Endothelial cell of umbilical vein (primary cell): ENCODE results near the gene HSD17B11. TPM values are rescaled to one million over a fixed set of nuclear protein-coding genes. Genes with fewer than 3 reads are reported as not detected.
"Not testable (repeated sequence)": the region's sequence is repeated elsewhere in the genome, so short reads cannot be mapped to it uniquely, and the experiment has no call there.

ENCODE experiments used
- BruUV-seq: library from RNA; stranded (reverse); fragments of 400-500 nt; replicated peaks from 2 replicates; lab custom pipeline; 2021; lab: Mats Ljungman, UMichigan
- CTCF ChIA-PET: fragments of 300-600, 350-600 bp; sonication (Branson Sonifier 250); formaldehyde crosslinking; loops from one replicate; lab custom pipeline; 2021; ENCODE audit warnings: antibody characterized with exemption, inconsistent platforms; lab: Charles Lee
- POLR2A ChIA-PET: fragments of 300-600, 350-600 bp; sonication (Branson Sonifier 250); formaldehyde crosslinking; loops from one replicate; lab custom pipeline; 2021; ENCODE audit warnings: antibody characterized with exemption, inconsistent platforms; lab: Charles Lee
- DNase-seq: peaks from one replicate; pipeline ENCODE4 v3.0.0-alpha.2; 2011; ENCODE audit warnings: low read depth, low spot score
- FAIRE-seq: peaks from 2 replicates; lab custom pipeline; 2011; peaks lifted over from hg19 to GRCh38; lab: Jason Lieb, UNC
- H2AFZ ChIP-seq: 2 replicates; pipeline ENCODE4 v1.6.0; 2012; ENCODE audit warnings: low read depth, low read length, control low read depth, inconsistent platforms
- H3K27ac ChIP-seq: 2 replicates; pipeline ENCODE4 v1.5.1; 2011; ENCODE audit warnings: low read depth, mild to moderate bottlenecking, control low read depth, low read length, moderate library complexity; ENCODE audit not compliant: insufficient read depth
- H3K27me3 ChIP-seq, 2 experiments: 2 replicates each; pipeline versions ENCODE4 v1.6.0 to v1.6.1; 2011; ENCODE audit warnings: low read length in 2 of 2, mixed read lengths in 1 of 2; ENCODE audit not compliant: control insufficient read depth in 2 of 2, insufficient read depth in 2 of 2
- H3K36me3 ChIP-seq, 2 experiments: 2 replicates in 1 of 2; 3 replicates in 1 of 2; pipeline ENCODE4 v1.5.1; 2011; ENCODE audit warnings: low read length in 2 of 2, mild to moderate bottlenecking in 1 of 2, moderate library complexity in 1 of 2; ENCODE audit not compliant: control insufficient read depth in 2 of 2, insufficient read depth in 2 of 2; ENCODE audit errors: extremely low read depth in 1 of 2
- H3K4me1 ChIP-seq: 3 replicates; pipeline ENCODE4 v1.5.1; 2011; ENCODE audit warnings: mild to moderate bottlenecking, low read length; ENCODE audit not compliant: control insufficient read depth, insufficient read depth; ENCODE audit errors: extremely low read depth
- H3K4me2 ChIP-seq: 2 replicates; pipeline ENCODE4 v1.6.1; 2011; ENCODE audit warnings: low read length, control low read depth, mixed read lengths; ENCODE audit not compliant: insufficient read depth
- H3K4me3 ChIP-seq, 3 experiments: fragments of 200-600 bp in 1 of 3; sonication (generic), shearing (Covaris generic) in 1 of 3; replicated peaks in 1 of 3; 2 replicates each; pipeline ENCODE4 v1.5.1; 2011 to 2016; ENCODE audit warnings: control low read depth in 3 of 3, low read length in 3 of 3, mild to moderate bottlenecking in 2 of 3, inconsistent platforms in 1 of 3, low read depth in 1 of 3, moderate library complexity in 1 of 3; ENCODE audit not compliant: insufficient read depth in 1 of 3
- H3K79me2 ChIP-seq: 2 replicates; pipeline ENCODE4 v1.6.0; 2012; ENCODE audit warnings: low read length, inconsistent platforms; ENCODE audit not compliant: control insufficient read depth, insufficient read depth
- H3K9ac ChIP-seq: replicated peaks from 2 replicates; pipeline ENCODE3; 2011; ENCODE audit warnings: low read length, control low read depth; ENCODE audit not compliant: insufficient read depth; ENCODE audit errors: extremely low read depth
- H3K9me1 ChIP-seq: replicated peaks from 3 replicates; pipeline ENCODE4 v1.6.0; 2011; ENCODE audit warnings: mild to moderate bottlenecking, low read length; ENCODE audit not compliant: control insufficient read depth, insufficient read depth; ENCODE audit errors: extremely low read depth
- H3K9me3 ChIP-seq: replicated peaks from 2 replicates; pipeline ENCODE4 v1.5.1; 2012; ENCODE audit warnings: low read length, inconsistent platforms; ENCODE audit not compliant: control insufficient read depth, insufficient read depth
- H4K20me1 ChIP-seq: replicated peaks from 2 replicates; pipeline ENCODE3; 2011; ENCODE audit warnings: mild to moderate bottlenecking, low read length; ENCODE audit not compliant: control insufficient read depth, insufficient read depth; ENCODE audit errors: extremely low read depth
- EZH2 ChIP-seq: IDR thresholded peaks from 2 replicates; pipeline ENCODE4 v1.6.1; 2012; ENCODE audit warnings: borderline replicate concordance, low read depth, mild to moderate bottlenecking, moderate library complexity, low read length, inconsistent platforms; ENCODE audit not compliant: severe bottlenecking
- FOS ChIP-seq: IDR thresholded peaks from 2 replicates; pipeline ENCODE4 v1.6.1; 2011; ENCODE audit warnings: mild to moderate bottlenecking, low read length, moderate library complexity, borderline replicate concordance; ENCODE audit not compliant: insufficient read depth
- GATA2 ChIP-seq: IDR thresholded peaks from 2 replicates; pipeline ENCODE4 v1.7.0; 2011; ENCODE audit warnings: low read depth, mild to moderate bottlenecking, moderate library complexity, mixed read lengths, low read length; ENCODE audit not compliant: insufficient read length, insufficient read depth
- JUN ChIP-seq: IDR thresholded peaks from 2 replicates; pipeline ENCODE4 v1.6.1; 2011; ENCODE audit warnings: borderline replicate concordance, low read depth; ENCODE audit not compliant: insufficient read length, insufficient read depth
- MYC ChIP-seq: IDR thresholded peaks from one replicate; pipeline ENCODE4 v1.6.1; 2011; ENCODE audit warnings: mild to moderate bottlenecking, low read depth, low read length
- POLR2A ChIP-seq: IDR thresholded peaks from 2 replicates; pipeline ENCODE4 v1.6.1; 2012; ENCODE audit warnings: low read depth, mild to moderate bottlenecking, control low read depth, low read length
- POLR2AphosphoS5 ChIP-seq: IDR thresholded peaks from 2 replicates; pipeline ENCODE4 v1.6.1; 2012; ENCODE audit warnings: low read depth, mild to moderate bottlenecking, control low read depth, low read length, moderate library complexity; ENCODE audit not compliant: insufficient read depth
- dilution Hi-C: fragments of 300-500 bp; cut with MboI; formaldehyde crosslinking; loops from one replicate; pipeline ENCODE4 v1.15.0; 2019; ENCODE audit warnings: low sequenced_read_pairs; ENCODE audit not compliant: extremely low pct_ligation_motif_present
- intact Hi-C: fragments of 100-400 bp; cut with micrococcal nuclease; formaldehyde crosslinking; loops from one replicate; pipeline ENCODE4 v1.10.0; 2022
- polyA plus RNA-seq, 4 experiments: library from polyadenylated mRNA; depleted of rRNA in 3 of 4; stranded (reverse) in 3 of 4; unstranded in 1 of 4; fragments of >200 nt; gene quantifications; 2 replicates each; pipeline versions ENCODE4 v1.2.1 to v1.2.3, GENCODE V29; 2011 to 2012; ENCODE audit warnings: missing spikeins in 1 of 4
- total RNA-seq: library from RNA; stranded (reverse); gene quantifications from 2 replicates; pipeline ENCODE4 v1.2.3, GENCODE V29; 2021
- TF ChIP-seq, protein P1 (sequence below), 2 donors: IDR thresholded peaks; 1 replicate in 1 of 2; 2 replicates in 1 of 2; pipeline ENCODE4 v1.5.1; 2011; ENCODE audit warnings: low read length in 2 of 2, mild to moderate bottlenecking in 2 of 2, moderate library complexity in 2 of 2, control low read depth in 1 of 2, inconsistent platforms in 1 of 2, low read depth in 1 of 2; ENCODE audit not compliant: insufficient read depth in 1 of 2; ENCODE audit errors: extremely low read depth in 1 of 2
- TF ChIP-seq, protein P2 (sequence below): IDR thresholded peaks from 2 replicates; pipeline ENCODE4 v1.6.1; 2011; ENCODE audit not compliant: insufficient read depth, insufficient read length

Gene HSD17B11
- total and polyA plus RNA-seq, 2 donors (not counting 3 experiments of a cell fraction or from before 2014, with no cell fraction given), result 10.7 to 21.1 TPM

DNA sequence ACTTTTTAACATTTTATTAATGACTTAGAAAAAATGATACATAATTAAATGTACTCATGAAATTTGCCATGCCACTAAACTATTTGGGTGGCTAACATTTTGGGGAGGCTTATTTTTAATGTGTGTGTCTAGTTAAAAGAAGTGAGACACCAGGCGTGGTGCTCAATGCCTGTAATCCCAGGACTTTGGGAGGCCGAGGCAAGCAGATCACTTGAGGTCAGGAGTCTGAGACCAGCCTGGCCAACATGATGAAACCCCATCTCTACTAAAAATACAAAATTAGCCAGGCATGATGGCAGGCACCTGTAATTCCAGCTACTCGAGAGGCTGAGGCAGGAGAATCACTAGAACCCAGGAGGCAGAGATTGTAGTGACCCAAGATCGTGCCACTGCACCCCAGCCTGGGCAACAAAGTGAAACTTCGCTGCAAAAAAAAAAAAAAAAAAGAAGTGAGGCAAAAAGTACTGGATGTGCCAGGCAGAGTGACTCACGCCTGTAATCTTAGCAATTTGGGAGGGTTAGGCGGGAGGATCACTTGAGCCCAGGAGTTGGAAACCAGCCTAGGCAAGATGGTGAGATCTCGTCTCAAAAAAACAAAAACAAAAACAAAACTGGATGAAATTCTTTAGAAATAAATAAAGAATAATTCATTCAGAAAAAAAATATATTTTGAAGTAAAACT, 48.9 kb downstream of the HSD17B11 start:
- H3K4me2 ChIP-seq, CTCF ChIA-PET, H3K27ac ChIP-seq, H4K20me1 ChIP-seq, H3K27me3 ChIP-seq, H3K4me3 ChIP-seq, H3K79me2 ChIP-seq, FAIRE-seq, H3K9ac ChIP-seq, BruUV-seq, DNase-seq, H3K9me1 ChIP-seq, dilution Hi-C loops, H3K4me1 ChIP-seq, H2AFZ ChIP-seq, H3K9me3 ChIP-seq, H3K36me3 ChIP-seq, intact Hi-C loops: not testable (repeated sequence)
- POLR2A ChIA-PET, result interaction anchor here (0.5 kb wide), 1 partner anchor 10 kb away, joined by 3 read pairs; no protein-coding TSS in a partner anchor

DNA sequence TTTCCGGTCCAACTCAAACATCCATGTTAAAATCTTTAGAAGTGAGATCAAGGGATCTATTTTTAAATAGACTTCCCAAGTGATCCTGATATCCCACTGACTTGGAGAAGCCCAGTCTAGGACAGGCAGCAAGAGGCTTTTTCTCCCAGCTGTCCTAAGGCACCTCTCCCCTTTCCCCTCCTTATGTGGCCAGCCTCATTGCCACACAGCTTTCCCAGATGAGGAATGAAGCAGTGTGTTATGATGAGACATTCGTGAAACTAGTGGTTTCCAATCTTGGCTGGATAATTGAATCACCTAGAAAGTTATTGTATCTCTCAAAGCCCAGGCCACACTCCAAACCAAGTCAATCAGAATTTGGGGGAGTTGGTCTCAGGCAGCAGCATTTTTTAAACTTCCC, 51.5 kb downstream of the HSD17B11 start:
- ChIA-PET POLR2A (no interaction called here), CTCF (interaction anchor here (1.7 kb wide), 1 partner anchor 14 kb away, joined by 5 read pairs; no protein-coding TSS in a partner anchor)
- H3K27ac ChIP-seq, result no peak overlapping the region
- intact Hi-C loops (no loop called here), dilution Hi-C loops (no loop called here)
- H3K4me2 ChIP-seq, result no peak overlapping the region
- no peaks in the 10 kb centered on the region for H3K9me3 ChIP-seq
- FAIRE-seq, result no peak
- no TSS peak for BruUV-seq
- TF ChIP-seq, protein P1, sequence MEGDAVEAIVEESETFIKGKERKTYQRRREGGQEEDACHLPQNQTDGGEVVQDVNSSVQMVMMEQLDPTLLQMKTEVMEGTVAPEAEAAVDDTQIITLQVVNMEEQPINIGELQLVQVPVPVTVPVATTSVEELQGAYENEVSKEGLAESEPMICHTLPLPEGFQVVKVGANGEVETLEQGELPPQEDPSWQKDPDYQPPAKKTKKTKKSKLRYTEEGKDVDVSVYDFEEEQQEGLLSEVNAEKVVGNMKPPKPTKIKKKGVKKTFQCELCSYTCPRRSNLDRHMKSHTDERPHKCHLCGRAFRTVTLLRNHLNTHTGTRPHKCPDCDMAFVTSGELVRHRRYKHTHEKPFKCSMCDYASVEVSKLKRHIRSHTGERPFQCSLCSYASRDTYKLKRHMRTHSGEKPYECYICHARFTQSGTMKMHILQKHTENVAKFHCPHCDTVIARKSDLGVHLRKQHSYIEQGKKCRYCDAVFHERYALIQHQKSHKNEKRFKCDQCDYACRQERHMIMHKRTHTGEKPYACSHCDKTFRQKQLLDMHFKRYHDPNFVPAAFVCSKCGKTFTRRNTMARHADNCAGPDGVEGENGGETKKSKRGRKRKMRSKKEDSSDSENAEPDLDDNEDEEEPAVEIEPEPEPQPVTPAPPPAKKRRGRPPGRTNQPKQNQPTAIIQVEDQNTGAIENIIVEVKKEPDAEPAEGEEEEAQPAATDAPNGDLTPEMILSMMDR (IDR thresholded peaks at IDR 0.05; ENCODE audit: extremely low read depth in 1 of 2, insufficient read depth in 1 of 2, low read depth in 1 of 2, low read length in 2 of 2), result no peak
- no peak for TF ChIP-seq POLR2A
- no peak for TF ChIP-seq MYC
- TF ChIP-seq JUN, result no peak
- TF ChIP-seq POLR2AphosphoS5, result no peak
- TF ChIP-seq, protein P2, sequence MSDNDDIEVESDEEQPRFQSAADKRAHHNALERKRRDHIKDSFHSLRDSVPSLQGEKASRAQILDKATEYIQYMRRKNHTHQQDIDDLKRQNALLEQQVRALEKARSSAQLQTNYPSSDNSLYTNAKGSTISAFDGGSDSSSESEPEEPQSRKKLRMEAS, result no peak
- no peak for TF ChIP-seq FOS
- no peak for TF ChIP-seq GATA2
- no peak for TF ChIP-seq EZH2
- H3K4me1 ChIP-seq, result no peaks in the 10 kb centered on the region
- H3K9ac ChIP-seq, result no peak overlapping the region
- H4K20me1 ChIP-seq, result no peaks in the 10 kb centered on the region
- H2AFZ ChIP-seq, result no peak overlapping the region
- no peaks in the 10 kb centered on the region for H3K27me3 ChIP-seq
- no peaks in the 10 kb centered on the region for H3K9me1 ChIP-seq
- H3K79me2 ChIP-seq, result no peaks in the 10 kb centered on the region
- no peaks in the 10 kb centered on the region for H3K36me3 ChIP-seq
- DNase-seq, result no peak
- no peak overlapping the region for H3K4me3 ChIP-seq
